HepG2 (cell line): ENCODE results near the gene QSOX1. TPM values are rescaled to one million over a fixed set of nuclear protein-coding genes. Genes with fewer than 3 reads are reported as not detected.

Experiments
- ATAC-seq: fragments of 200-7000 bp; cut with Tn5 transposase; 3 replicates; pipeline ENCODE4 v1.9.1; 2020; ENCODE audit warnings: mild to moderate bottlenecking, moderate library complexity
- BruUV-seq: library from RNA; stranded (reverse); fragments of 400-500 nt; replicated peaks from 2 replicates; lab custom pipeline; 2021; lab: Mats Ljungman, UMichigan
- CTCF ChIA-PET: fragments of 300-600 bp; formaldehyde crosslinking; extraction: SDS; loops from one replicate; lab custom pipeline; 2021; ENCODE audit warnings: low total read pairs, inconsistent platforms, low intra/inter-chr PET ratio; lab: Yijun Ruan, JAX
- POLR2A ChIA-PET: fragments of 350-600 bp; sonication (Branson Sonifier 250); formaldehyde crosslinking; loops from one replicate; lab custom pipeline; 2020; ENCODE audit warnings: antibody characterized with exemption, inconsistent platforms; lab: Yijun Ruan, JAX
- DNase-seq: peaks from one replicate; pipeline ENCODE4 v3.0.0-alpha.2; 2015; ENCODE audit warnings: low spot score
- FAIRE-seq: peaks from 3 replicates; lab custom pipeline; 2011; peaks lifted over from hg19 to GRCh38; lab: Jason Lieb, UNC
- H2AFZ ChIP-seq: one replicate; pipeline ENCODE4 v1.6.1; 2011; ENCODE audit warnings: low read length, inconsistent platforms
- H3K27ac ChIP-seq: fragments of 300-600 bp; 3 replicates; pipeline ENCODE4 v1.8.0; 2011; ENCODE audit warnings: mixed run types, mild to moderate bottlenecking, mixed read lengths, low read length, inconsistent platforms; ENCODE audit not compliant: insufficient read depth; ENCODE audit errors: extremely low read length
- H3K27me3 ChIP-seq, 2 experiments: fragments of 200-600 bp in 1 of 2; 2 replicates in 1 of 2; 3 replicates in 1 of 2; pipeline versions ENCODE4 v1.6.0 to v1.8.0; 2011; ENCODE audit warnings: low read length in 2 of 2, mild to moderate bottlenecking in 2 of 2, moderate library complexity in 2 of 2, inconsistent platforms in 1 of 2; ENCODE audit not compliant: insufficient read depth in 2 of 2, control insufficient read depth in 1 of 2
- H3K36me3 ChIP-seq, 2 experiments: fragments of 200-600 bp in 1 of 2; replicated peaks in 1 of 2; 2 replicates in 1 of 2; 3 replicates in 1 of 2; pipeline versions ENCODE4 v1.5.1 to v1.8.0; 2011; ENCODE audit warnings: low read length in 2 of 2, inconsistent platforms in 1 of 2; ENCODE audit not compliant: insufficient read depth in 2 of 2, control insufficient read depth in 1 of 2
- H3K4me1 ChIP-seq: 2 replicates; pipeline ENCODE4 v1.5.1; 2012; ENCODE audit warnings: low read length, inconsistent platforms; ENCODE audit not compliant: insufficient read depth
- H3K4me2 ChIP-seq: 2 replicates; pipeline ENCODE4 v1.6.0; 2011; ENCODE audit warnings: low read depth, low read length, inconsistent platforms
- H3K4me3 ChIP-seq, 3 experiments: fragments of 200-600 bp in 1 of 3; sonication (generic), shearing (Covaris generic) in 1 of 3; replicated peaks in 1 of 3; 2 replicates each; pipeline ENCODE4 v1.5.1; 2011 to 2016; ENCODE audit warnings: low read length in 3 of 3, inconsistent platforms in 2 of 3, low read depth in 2 of 3, mild to moderate bottlenecking in 2 of 3, control low read depth in 1 of 3, mixed read lengths in 1 of 3; ENCODE audit not compliant: insufficient read depth in 1 of 3
- H3K79me2 ChIP-seq: one replicate; pipeline ENCODE4 v1.6.1; 2011; ENCODE audit warnings: low read length, inconsistent platforms; ENCODE audit not compliant: insufficient read depth
- H3K9ac ChIP-seq: 2 replicates; pipeline ENCODE4 v1.6.0; 2011; ENCODE audit warnings: mild to moderate bottlenecking, low read depth, low read length, inconsistent platforms; ENCODE audit not compliant: insufficient read depth
- H3K9me3 ChIP-seq: 2 replicates; pipeline ENCODE4 v1.5.1; 2012; ENCODE audit warnings: mild to moderate bottlenecking, low read length
- H4K20me1 ChIP-seq: 2 replicates; pipeline ENCODE4 v1.6.0; 2011; ENCODE audit warnings: inconsistent platforms, mild to moderate bottlenecking, low read length, moderate library complexity; ENCODE audit not compliant: insufficient read depth
- ATAD3A ChIP-seq: sonication (generic); formaldehyde crosslinking; IDR thresholded peaks from 2 replicates; pipeline ENCODE4 v1.4.0; 2020; ENCODE audit warnings: missing genetic modification reagents
- CBX1 ChIP-seq: IDR thresholded peaks from one replicate; pipeline ENCODE4 v1.6.1; 2016; ENCODE audit warnings: antibody characterized with exemption, low read depth
- CEBPB ChIP-seq: IDR thresholded peaks from 2 replicates; pipeline ENCODE4 v1.6.1; 2011; ENCODE audit warnings: low read depth, low read length, improper control_type of control experiment, borderline replicate concordance
- CEBPG ChIP-seq: IDR thresholded peaks from 2 replicates; pipeline ENCODE4 v1.6.1; 2016
- CENPT ChIP-seq: sonication (generic); formaldehyde crosslinking; IDR thresholded peaks from 2 replicates; pipeline ENCODE4 v1.8.0; 2022; ENCODE audit warnings: low read depth, mild to moderate bottlenecking, moderate library complexity, missing genetic modification reagents
- HMG20A ChIP-seq: IDR thresholded peaks from 2 replicates; pipeline ENCODE4 v1.6.1; 2016; ENCODE audit warnings: borderline replicate concordance
- IRF2 ChIP-seq: IDR thresholded peaks from 2 replicates; pipeline ENCODE4 v1.6.1; 2018; ENCODE audit warnings: missing genetic modification reagents, missing compliant biosample characterization
- NFATC3 ChIP-seq: sonication (generic); formaldehyde crosslinking; IDR thresholded peaks from 2 replicates; pipeline ENCODE4 v1.5.1; 2020; ENCODE audit warnings: mild to moderate bottlenecking, missing genetic modification reagents
- NR2C2 ChIP-seq: sonication (generic); formaldehyde crosslinking; IDR thresholded peaks from 2 replicates; pipeline ENCODE4 v1.4.0; 2020; ENCODE audit warnings: missing genetic modification reagents, mild to moderate bottlenecking, moderate library complexity, borderline replicate concordance
- RFX3 ChIP-seq: IDR thresholded peaks from 2 replicates; pipeline ENCODE4 v1.6.1; 2016; ENCODE audit warnings: missing biosample characterization, missing genetic modification reagents
- RXRA ChIP-seq: sonication (generic); formaldehyde crosslinking; IDR thresholded peaks from 2 replicates; pipeline ENCODE4 v1.5.1; 2020; ENCODE audit warnings: missing genetic modification reagents
- YEATS2 ChIP-seq: sonication (generic); formaldehyde crosslinking; IDR thresholded peaks from 2 replicates; pipeline ENCODE4 v1.4.0; 2020; ENCODE audit warnings: missing genetic modification reagents, borderline replicate concordance
- ZNF121 ChIP-seq: sonication (generic); formaldehyde crosslinking; IDR thresholded peaks from 2 replicates; pipeline ENCODE4 v1.5.0; 2020; ENCODE audit warnings: mild to moderate bottlenecking, missing genetic modification reagents
- WGBS: methylation state at CpG from one replicate; pipeline ENCODE4 v1.1.6; 2017; ENCODE audit warnings: low lambda C conversion rate; 5-methylcytosine and 5-hydroxymethylcytosine counted together
- in situ Hi-C: cut with HindIII; loops from 2 replicates; pipeline ENCODE4 v1.10.0; 2017; ENCODE audit warnings: low pct_unique_long_range_greater_than_20kb; ENCODE audit not compliant: extremely low pct_ligation_motif_present
- intact Hi-C: fragments of 100-400 bp; cut with micrococcal nuclease; formaldehyde crosslinking; loops from one replicate; pipeline ENCODE4 v1.10.0; 2022; ENCODE audit not compliant: unreplicated experiment
- polyA plus RNA-seq, 8 experiments: library from polyadenylated mRNA; depleted of rRNA in 3 of 8; stranded (reverse) in 7 of 8; unstranded in 1 of 8; fragments of >200 nt; fragmentation: Illumina TruSeq in 4 of 8; extraction: Trizol in 4 of 8; gene quantifications; 2 replicates each; pipeline versions ENCODE4 v1.2.1 to v1.2.3, GENCODE V29; 2011 to 2016; ENCODE audit warnings: low read depth in 4 of 8, missing spikeins in 1 of 8, mixed read lengths in 1 of 8; ENCODE audit not compliant: insufficient read depth in 1 of 8
- total RNA-seq, 5 experiments: library from RNA; depleted of rRNA; stranded (reverse); fragments of >200 nt; fragmentation: Illumina TruSeq; extraction: Trizol; gene quantifications; 2 replicates each; pipeline ENCODE4 v1.2.3, GENCODE V29; 2016; ENCODE audit warnings: low read depth in 1 of 5
- TF ChIP-seq, protein P1 (sequence below): sonication (generic); formaldehyde crosslinking; IDR thresholded peaks from 2 replicates; pipeline ENCODE4 v1.9.0; 2022; ENCODE audit warnings: missing genetic modification reagents, mild to moderate bottlenecking, borderline replicate concordance
- TF ChIP-seq, protein P2 (sequence below): sonication (generic); formaldehyde crosslinking; conservative IDR thresholded peaks from 2 replicates; pipeline ENCODE4 v1.4.0; 2020; ENCODE audit warnings: mild to moderate bottlenecking, missing genetic modification reagents, moderate library complexity

The QSOX1 gene
- total and polyA plus RNA-seq, 2 of the 13 experiments (the other 11 are each of a cell fraction or from before 2014, with no cell fraction given): 6.8 to 40.2 TPM

DNA sequence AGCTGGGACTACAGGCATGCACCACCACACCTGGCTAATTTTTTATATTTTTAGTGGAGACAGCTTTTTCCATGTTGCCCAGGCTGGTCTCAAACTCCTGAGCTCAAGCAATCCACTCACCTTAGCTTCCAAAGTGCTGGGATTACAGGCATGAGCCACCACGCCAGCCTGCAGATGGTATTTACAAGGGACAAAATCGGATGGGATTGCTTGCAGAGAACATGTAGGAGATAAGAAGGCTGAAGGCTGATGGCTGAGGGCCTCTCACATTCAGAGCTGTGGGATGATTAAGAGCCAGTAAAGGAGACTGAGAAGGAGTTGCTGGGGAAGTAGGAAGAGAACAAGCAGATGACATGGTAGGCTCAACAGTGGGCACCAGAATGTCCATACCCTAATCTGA, 24.0 kb upstream of the QSOX1 start:
- intact Hi-C loops (no loop called here), in situ Hi-C loops (no loop called here)
- Histone ChIP-seq H3K9ac (no peak overlapping the region), H3K27me3 (peaks cover 0 to 4% of the 10 kb centered on the region in 2 experiments; a peak in 1 of 5 replicates), H3K79me2 (no peaks in the 10 kb centered on the region), H3K9me3 (no peaks in the 10 kb centered on the region), H3K36me3 (no peaks in the 10 kb centered on the region), H2AFZ (no peak overlapping the region), H3K4me1 (peaks cover 35% of the 10 kb centered on the region), H4K20me1 (no peaks in the 10 kb centered on the region), H3K4me3 (no peak overlapping the region), H3K27ac (no peak overlapping the region), H3K4me2 (no peak overlapping the region)
- ATAC-seq (no peak), DNase-seq (no peak), FAIRE-seq (no peak)
- BruUV-seq: no TSS peak
- TF ChIP-seq, protein P1, sequence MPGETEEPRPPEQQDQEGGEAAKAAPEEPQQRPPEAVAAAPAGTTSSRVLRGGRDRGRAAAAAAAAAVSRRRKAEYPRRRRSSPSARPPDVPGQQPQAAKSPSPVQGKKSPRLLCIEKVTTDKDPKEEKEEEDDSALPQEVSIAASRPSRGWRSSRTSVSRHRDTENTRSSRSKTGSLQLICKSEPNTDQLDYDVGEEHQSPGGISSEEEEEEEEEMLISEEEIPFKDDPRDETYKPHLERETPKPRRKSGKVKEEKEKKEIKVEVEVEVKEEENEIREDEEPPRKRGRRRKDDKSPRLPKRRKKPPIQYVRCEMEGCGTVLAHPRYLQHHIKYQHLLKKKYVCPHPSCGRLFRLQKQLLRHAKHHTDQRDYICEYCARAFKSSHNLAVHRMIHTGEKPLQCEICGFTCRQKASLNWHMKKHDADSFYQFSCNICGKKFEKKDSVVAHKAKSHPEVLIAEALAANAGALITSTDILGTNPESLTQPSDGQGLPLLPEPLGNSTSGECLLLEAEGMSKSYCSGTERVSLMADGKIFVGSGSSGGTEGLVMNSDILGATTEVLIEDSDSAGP (CRISPR knock-in tag): no peak
- TF ChIP-seq ATAD3A (no peak), NFATC3 (CRISPR knock-in tag) (no peak)
- CTCF ChIA-PET: no interaction called here
- POLR2A ChIA-PET: no interaction called here
- 35% methylated on average over 2 of the region's 2 CpGs for WGBS

DNA sequence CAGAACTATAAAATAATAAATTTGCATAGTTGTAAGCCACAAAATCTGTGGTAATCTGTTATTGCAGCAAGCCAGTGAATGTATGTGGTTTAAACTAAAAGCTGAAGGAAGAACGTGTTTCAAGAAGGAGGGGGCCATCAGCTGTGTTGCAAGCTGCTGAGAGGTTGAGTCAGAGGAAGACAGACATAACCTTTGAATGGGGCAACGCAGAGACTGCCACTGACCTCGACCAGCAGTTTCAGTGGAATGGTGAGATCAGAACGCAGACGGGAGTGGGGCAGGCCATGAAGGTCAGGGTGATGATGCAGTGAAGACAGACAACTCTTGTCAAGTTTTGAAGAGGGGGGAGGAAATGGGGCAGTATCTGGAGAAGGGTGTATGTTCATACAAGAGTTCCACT, 23.2 kb upstream of the QSOX1 start:
- under 1% methylated on average over 5 of the region's 5 CpGs for WGBS
- Histone ChIP-seq H3K27me3 (peaks cover 0 to 4% of the 10 kb centered on the region in 2 experiments; a peak in 2 of 5 replicates), H3K4me3 (no peak overlapping the region), H3K4me1 (peaks cover 35% of the 10 kb centered on the region), H3K4me2 (peak overlapping the region; percentile 40; the same call in 1 of the 2 replicates), H3K9ac (no peak overlapping the region), H3K79me2 (no peaks in the 10 kb centered on the region), H4K20me1 (no peaks in the 10 kb centered on the region), H3K27ac (no peak overlapping the region), H2AFZ (no peak overlapping the region), H3K9me3 (no peaks in the 10 kb centered on the region), H3K36me3 (no peaks in the 10 kb centered on the region)
- in situ Hi-C loops (no loop called here), intact Hi-C loops (no loop called here)
- POLR2A ChIA-PET: no interaction called here
- DNase-seq (peak; percentile 11), ATAC-seq (peak; percentile 51), FAIRE-seq (no peak)
- CTCF ChIA-PET: no interaction called here
- BruUV-seq: no TSS peak
- TF ChIP-seq RFX3 (CRISPR knock-in tag) (no peak), CEBPG (CRISPR knock-in tag) (peak; percentile 57), CBX1 (no peak), NR2C2 (peak; percentile 25; the same call in 1 of the 2 replicates), YEATS2 (CRISPR knock-in tag) (no peak), HMG20A (CRISPR knock-in tag) (peak; percentile 63; the same call in 1 of the 2 replicates), ZNF121 (peak; percentile 63; the same call in 1 of the 2 replicates), IRF2 (CRISPR knock-in tag) (0 out of 2 replicates have a peak, but pooled peaks have one; percentile 29), CEBPB (peak; percentile 89), RXRA (peak; percentile 18; the same call in 1 of the 2 replicates), CENPT (CRISPR knock-in tag) (no peak)
- TF ChIP-seq, protein P2, sequence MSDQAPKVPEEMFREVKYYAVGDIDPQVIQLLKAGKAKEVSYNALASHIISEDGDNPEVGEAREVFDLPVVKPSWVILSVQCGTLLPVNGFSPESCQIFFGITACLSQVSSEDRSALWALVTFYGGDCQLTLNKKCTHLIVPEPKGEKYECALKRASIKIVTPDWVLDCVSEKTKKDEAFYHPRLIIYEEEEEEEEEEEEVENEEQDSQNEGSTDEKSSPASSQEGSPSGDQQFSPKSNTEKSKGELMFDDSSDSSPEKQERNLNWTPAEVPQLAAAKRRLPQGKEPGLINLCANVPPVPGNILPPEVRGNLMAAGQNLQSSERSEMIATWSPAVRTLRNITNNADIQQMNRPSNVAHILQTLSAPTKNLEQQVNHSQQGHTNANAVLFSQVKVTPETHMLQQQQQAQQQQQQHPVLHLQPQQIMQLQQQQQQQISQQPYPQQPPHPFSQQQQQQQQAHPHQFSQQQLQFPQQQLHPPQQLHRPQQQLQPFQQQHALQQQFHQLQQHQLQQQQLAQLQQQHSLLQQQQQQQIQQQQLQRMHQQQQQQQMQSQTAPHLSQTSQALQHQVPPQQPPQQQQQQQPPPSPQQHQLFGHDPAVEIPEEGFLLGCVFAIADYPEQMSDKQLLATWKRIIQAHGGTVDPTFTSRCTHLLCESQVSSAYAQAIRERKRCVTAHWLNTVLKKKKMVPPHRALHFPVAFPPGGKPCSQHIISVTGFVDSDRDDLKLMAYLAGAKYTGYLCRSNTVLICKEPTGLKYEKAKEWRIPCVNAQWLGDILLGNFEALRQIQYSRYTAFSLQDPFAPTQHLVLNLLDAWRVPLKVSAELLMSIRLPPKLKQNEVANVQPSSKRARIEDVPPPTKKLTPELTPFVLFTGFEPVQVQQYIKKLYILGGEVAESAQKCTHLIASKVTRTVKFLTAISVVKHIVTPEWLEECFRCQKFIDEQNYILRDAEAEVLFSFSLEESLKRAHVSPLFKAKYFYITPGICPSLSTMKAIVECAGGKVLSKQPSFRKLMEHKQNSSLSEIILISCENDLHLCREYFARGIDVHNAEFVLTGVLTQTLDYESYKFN (CRISPR knock-in tag): 0 out of 2 replicates have a peak, but pooled peaks have one; percentile 17
